ENCODE data around the gene ARHGEF4. TPM values are rescaled to one million over a fixed set of nuclear protein-coding genes. Genes with fewer than 3 reads are reported as not detected.

ARHGEF4 gene
- total RNA-seq, 1 experiment from 2014 or later: 0.80 TPM

DNA sequence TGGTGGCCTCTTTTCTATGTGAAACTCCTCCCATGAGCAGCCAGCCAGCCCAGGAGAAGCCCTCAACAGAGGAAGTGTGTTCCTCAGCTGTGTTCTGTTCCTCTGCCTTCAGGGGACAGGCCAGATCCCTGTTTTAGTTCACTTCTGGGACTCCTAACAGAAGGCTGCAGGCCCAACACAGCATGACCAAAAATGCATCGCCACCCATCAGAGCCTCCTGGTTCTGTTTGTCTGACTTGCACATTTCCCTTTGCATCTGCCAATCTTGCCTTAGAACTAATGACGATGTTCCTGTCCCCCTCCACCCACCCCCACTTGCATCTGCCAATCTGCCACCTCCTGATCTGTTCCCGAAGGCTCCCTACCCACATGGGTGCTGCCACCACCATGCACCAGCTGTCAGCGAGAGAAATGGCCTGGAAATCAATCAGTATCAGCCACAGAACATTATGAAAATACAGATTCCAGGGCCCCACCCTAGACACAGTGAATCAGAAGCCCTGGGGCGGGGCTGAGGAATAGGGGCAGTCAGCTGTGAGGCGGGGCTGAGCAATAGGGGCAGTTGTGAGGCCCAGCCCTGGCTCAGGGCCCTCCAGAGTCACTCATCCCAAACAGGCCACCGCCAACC is 205.5 kb downstream of the ARHGEF4 start:
- no peak overlapping the region for H3K4me3 ChIP-seq (ENCODE audit: low read depth in 2 of 2, low read length in 2 of 2)
- ChIA-PET POLR2A (no interaction called here), CTCF (no interaction called here)
- no peaks in the 10 kb centered on the region for H3K36me3 ChIP-seq (ENCODE audit: control insufficient read depth, insufficient read depth, low read length)
- intact Hi-C loops (cut with micrococcal nuclease; ENCODE audit: unreplicated experiment) (no loop called here), in situ Hi-C loops (cut with HindIII; ENCODE audit: low pct_unique_long_range_greater_than_20kb, low sequenced_read_pairs) (no loop called here)
- BruUV-seq (replicated peaks): no TSS peak
- no peaks in the 10 kb centered on the region for H3K4me1 ChIP-seq (ENCODE audit: control insufficient read depth, insufficient read depth, low read length)
- no peak for ATAC-seq
- no peak overlapping the region for H3K27ac ChIP-seq (ENCODE audit: low read length)
- H3K27me3 ChIP-seq (ENCODE audit: control insufficient read depth, insufficient read depth, low read length): no peaks in the 10 kb centered on the region
- no peak for TF ChIP-seq SIN3A (IDR thresholded peaks at IDR 0.05; ENCODE audit: borderline replicate concordance, insufficient read depth, low read depth, low read length)
- TF ChIP-seq, protein P1, sequence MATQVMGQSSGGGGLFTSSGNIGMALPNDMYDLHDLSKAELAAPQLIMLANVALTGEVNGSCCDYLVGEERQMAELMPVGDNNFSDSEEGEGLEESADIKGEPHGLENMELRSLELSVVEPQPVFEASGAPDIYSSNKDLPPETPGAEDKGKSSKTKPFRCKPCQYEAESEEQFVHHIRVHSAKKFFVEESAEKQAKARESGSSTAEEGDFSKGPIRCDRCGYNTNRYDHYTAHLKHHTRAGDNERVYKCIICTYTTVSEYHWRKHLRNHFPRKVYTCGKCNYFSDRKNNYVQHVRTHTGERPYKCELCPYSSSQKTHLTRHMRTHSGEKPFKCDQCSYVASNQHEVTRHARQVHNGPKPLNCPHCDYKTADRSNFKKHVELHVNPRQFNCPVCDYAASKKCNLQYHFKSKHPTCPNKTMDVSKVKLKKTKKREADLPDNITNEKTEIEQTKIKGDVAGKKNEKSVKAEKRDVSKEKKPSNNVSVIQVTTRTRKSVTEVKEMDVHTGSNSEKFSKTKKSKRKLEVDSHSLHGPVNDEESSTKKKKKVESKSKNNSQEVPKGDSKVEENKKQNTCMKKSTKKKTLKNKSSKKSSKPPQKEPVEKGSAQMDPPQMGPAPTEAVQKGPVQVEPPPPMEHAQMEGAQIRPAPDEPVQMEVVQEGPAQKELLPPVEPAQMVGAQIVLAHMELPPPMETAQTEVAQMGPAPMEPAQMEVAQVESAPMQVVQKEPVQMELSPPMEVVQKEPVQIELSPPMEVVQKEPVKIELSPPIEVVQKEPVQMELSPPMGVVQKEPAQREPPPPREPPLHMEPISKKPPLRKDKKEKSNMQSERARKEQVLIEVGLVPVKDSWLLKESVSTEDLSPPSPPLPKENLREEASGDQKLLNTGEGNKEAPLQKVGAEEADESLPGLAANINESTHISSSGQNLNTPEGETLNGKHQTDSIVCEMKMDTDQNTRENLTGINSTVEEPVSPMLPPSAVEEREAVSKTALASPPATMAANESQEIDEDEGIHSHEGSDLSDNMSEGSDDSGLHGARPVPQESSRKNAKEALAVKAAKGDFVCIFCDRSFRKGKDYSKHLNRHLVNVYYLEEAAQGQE (IDR thresholded peaks at IDR 0.05; ENCODE audit: insufficient read depth in 1 of 2, low read depth in 2 of 2, low read length in 1 of 2): no peak
- no peak for TF ChIP-seq TCF7L2 (IDR thresholded peaks at IDR 0.05; ENCODE audit: low read depth, low read length)
- TF ChIP-seq POLR2AphosphoS5 (IDR thresholded peaks at IDR 0.05; ENCODE audit: low read depth, low read length): no peak
- TF ChIP-seq, protein P2, sequence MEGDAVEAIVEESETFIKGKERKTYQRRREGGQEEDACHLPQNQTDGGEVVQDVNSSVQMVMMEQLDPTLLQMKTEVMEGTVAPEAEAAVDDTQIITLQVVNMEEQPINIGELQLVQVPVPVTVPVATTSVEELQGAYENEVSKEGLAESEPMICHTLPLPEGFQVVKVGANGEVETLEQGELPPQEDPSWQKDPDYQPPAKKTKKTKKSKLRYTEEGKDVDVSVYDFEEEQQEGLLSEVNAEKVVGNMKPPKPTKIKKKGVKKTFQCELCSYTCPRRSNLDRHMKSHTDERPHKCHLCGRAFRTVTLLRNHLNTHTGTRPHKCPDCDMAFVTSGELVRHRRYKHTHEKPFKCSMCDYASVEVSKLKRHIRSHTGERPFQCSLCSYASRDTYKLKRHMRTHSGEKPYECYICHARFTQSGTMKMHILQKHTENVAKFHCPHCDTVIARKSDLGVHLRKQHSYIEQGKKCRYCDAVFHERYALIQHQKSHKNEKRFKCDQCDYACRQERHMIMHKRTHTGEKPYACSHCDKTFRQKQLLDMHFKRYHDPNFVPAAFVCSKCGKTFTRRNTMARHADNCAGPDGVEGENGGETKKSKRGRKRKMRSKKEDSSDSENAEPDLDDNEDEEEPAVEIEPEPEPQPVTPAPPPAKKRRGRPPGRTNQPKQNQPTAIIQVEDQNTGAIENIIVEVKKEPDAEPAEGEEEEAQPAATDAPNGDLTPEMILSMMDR (IDR thresholded peaks at IDR 0.05): no peak
- no peaks in the 10 kb centered on the region for H3K9me3 ChIP-seq (ENCODE audit: control insufficient read depth, insufficient read depth, low read depth, low read length)
- no peak for DNase-seq (ENCODE audit: low read depth, low spot score)

- ChIA-PET CTCF (no interaction called here), POLR2A (no interaction called here)
- in situ Hi-C loops (cut with HindIII; ENCODE audit: low pct_unique_long_range_greater_than_20kb, low sequenced_read_pairs): no loop called here
- DNase-seq (ENCODE audit: low read depth, low spot score): no peak
- no TSS peak for BruUV-seq (replicated peaks)
- Histone ChIP-seq H3K9me3 (ENCODE audit: control insufficient read depth, insufficient read depth, low read depth, low read length) (no peaks in the 10 kb centered on the region), H3K4me1 (ENCODE audit: control insufficient read depth, insufficient read depth, low read length) (no peaks in the 10 kb centered on the region), H3K4me3 (ENCODE audit: low read depth in 2 of 2, low read length in 2 of 2) (no peak overlapping the region), H3K27ac (ENCODE audit: low read length) (no peak overlapping the region), H3K36me3 (ENCODE audit: control insufficient read depth, insufficient read depth, low read length) (no peaks in the 10 kb centered on the region), H3K27me3 (ENCODE audit: control insufficient read depth, insufficient read depth, low read length) (no peaks in the 10 kb centered on the region)
- no peak for ATAC-seq
- TF ChIP-seq, protein P2 (IDR thresholded peaks at IDR 0.05): no peak
- TF ChIP-seq POLR2AphosphoS5 (IDR thresholded peaks at IDR 0.05; ENCODE audit: low read depth, low read length): no peak
- no peak for TF ChIP-seq SIN3A (IDR thresholded peaks at IDR 0.05; ENCODE audit: borderline replicate concordance, insufficient read depth, low read depth, low read length)
- TF ChIP-seq, protein P1 (IDR thresholded peaks at IDR 0.05; ENCODE audit: insufficient read depth in 1 of 2, low read depth in 2 of 2, low read length in 1 of 2): no peak
- no peak for TF ChIP-seq TCF7L2 (IDR thresholded peaks at IDR 0.05; ENCODE audit: low read depth, low read length)
- intact Hi-C loops (cut with micrococcal nuclease; ENCODE audit: unreplicated experiment): no loop called here
These were observed 206.7 kb downstream of the ARHGEF4 start for GRCh38 chr2:131043199-131044074.
